ENCODE data around the gene UBE2L6. TPM values are rescaled to one million over a fixed set of nuclear protein-coding genes. Genes with fewer than 3 reads are reported as not detected.
A peak's percentile ranks its signal among the peaks of the same experiment; 100 is the strongest.

The UBE2L6 gene
- total RNA-seq, result 29.2 and 44.8 TPM in 2 replicates

- peak; percentile 37 to 74 for DNase-seq (ENCODE audit: low read depth in 2 of 2)
Measured at GRCh38 chr11:57567515-57568329, at the start of gene UBE2L6. TSS of gene UBE2L6 (minus strand) at chr11:57567672. CDS start at chr11:57567611, 61 bp downstream.

- no peak for DNase-seq (ENCODE audit: low read depth in 2 of 2)
Measured at GRCh38 chr11:57616595-57616994, 49.1 kb upstream of the UBE2L6 start.

GRCh38 chr11:57615308-57615707, 47.8 kb upstream of the UBE2L6 start:
- DNase-seq (ENCODE audit: low read depth in 2 of 2), result no peak

GRCh38 chr11:57614234-57614772, 46.8 kb upstream of the UBE2L6 start:
- DNase-seq (ENCODE audit: low read depth in 2 of 2), result no peak

- DNase-seq (ENCODE audit: low read depth in 2 of 2), result no peak
Measured at GRCh38 chr11:57610170-57610569, 42.7 kb upstream of the UBE2L6 start.

GRCh38 chr11:57605028-57605420, 37.6 kb upstream of the UBE2L6 start:
- no peak for DNase-seq (ENCODE audit: low read depth in 2 of 2)

- DNase-seq (ENCODE audit: low read depth in 2 of 2), result no peak
Measured at GRCh38 chr11:57604296-57605027, 37.0 kb upstream of the UBE2L6 start.

- no peak for DNase-seq (ENCODE audit: low read depth in 2 of 2)
Measured at GRCh38 chr11:57601297-57601696, 33.8 kb upstream of the UBE2L6 start.

- DNase-seq (ENCODE audit: low read depth in 2 of 2), result no peak
Measured at GRCh38 chr11:57599381-57599780, 31.9 kb upstream of the UBE2L6 start.

- DNase-seq (ENCODE audit: low read depth in 2 of 2), result no peak
Measured at GRCh38 chr11:57598831-57599155, 31.3 kb upstream of the UBE2L6 start.

GRCh38 chr11:57597916-57598830, 30.7 kb upstream of the UBE2L6 start:
- DNase-seq (ENCODE audit: low read depth in 2 of 2), result no peak

GRCh38 chr11:57597461-57597915, 30.0 kb upstream of the UBE2L6 start, which contains the start of gene SERPING1:
TSS of gene SERPING1 (plus strand) at chr11:57597685. CDS start at chr11:57598271, 586 bp downstream.
- no peak for DNase-seq (ENCODE audit: low read depth in 2 of 2)

GRCh38 chr11:57596266-57596885, 28.9 kb upstream of the UBE2L6 start:
- no peak for DNase-seq (ENCODE audit: low read depth in 2 of 2)

GRCh38 chr11:57588046-57588710, 20.7 kb upstream of the UBE2L6 start:
- DNase-seq (ENCODE audit: low read depth in 2 of 2), result no peak

- no peak for DNase-seq (ENCODE audit: low read depth in 2 of 2)
Measured at GRCh38 chr11:57586711-57587245, 19.3 kb upstream of the UBE2L6 start.

- DNase-seq (ENCODE audit: low read depth in 2 of 2), result no peak
Measured at GRCh38 chr11:57585301-57585700, 17.8 kb upstream of the UBE2L6 start.

- no peak for DNase-seq (ENCODE audit: low read depth in 2 of 2)
Measured at GRCh38 chr11:57584341-57584740, 16.9 kb upstream of the UBE2L6 start.

- DNase-seq (ENCODE audit: low read depth in 2 of 2), result no peak
Measured at GRCh38 chr11:57574061-57574460, 6.6 kb upstream of the UBE2L6 start.

- DNase-seq (ENCODE audit: low read depth in 2 of 2), result no peak
Measured at GRCh38 chr11:57571606-57572005, 4.1 kb upstream of the UBE2L6 start.

- peak in 1 of 2 donors; percentile 76 for DNase-seq (ENCODE audit: low read depth in 2 of 2)
Measured at GRCh38 chr11:57568330-57568766, 876 bp upstream of the UBE2L6 start.
